ENCODE data around the gene PDK3. TPM values are rescaled to one million over a fixed set of nuclear protein-coding genes. Genes with fewer than 3 reads are reported as not detected.

The PDK3 gene
- polyA plus RNA-seq, 1 donor (not counting 4 experiments of a cell fraction or from before 2014, with no cell fraction given), result 8.0 TPM

DNA sequence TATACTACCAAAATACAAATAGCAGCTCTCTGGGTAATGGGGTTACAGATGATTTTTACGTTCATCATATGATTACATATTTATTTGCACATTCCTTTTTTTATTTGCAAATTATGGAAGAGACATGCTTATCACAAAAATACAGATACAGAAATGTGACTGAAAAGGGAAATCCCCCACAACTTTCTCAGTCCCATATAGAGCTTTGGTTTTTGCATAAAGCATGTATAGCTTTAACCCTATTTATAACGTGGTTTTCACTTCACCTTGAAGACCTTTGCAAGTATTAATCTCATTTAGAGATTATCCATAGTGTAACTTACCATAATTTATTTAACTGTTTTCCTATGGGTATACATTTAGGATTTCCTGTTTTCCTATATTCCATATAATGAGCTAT, 55.4 kb downstream of the PDK3 start:
- no peak for DNase-seq (ENCODE audit: low read depth, low spot score)
- Histone ChIP-seq H3K9ac (ENCODE audit: control insufficient read depth, extremely low read depth, insufficient read depth, low read length) (no peak overlapping the region), H3K4me3 (ENCODE audit: control insufficient read depth in 2 of 3, extremely low read depth in 1 of 3, insufficient read depth in 2 of 3, low read depth in 1 of 3, low read length in 3 of 3) (no peak overlapping the region), H4K20me1 (ENCODE audit: control insufficient read depth, extremely low read depth, insufficient read depth, low read length) (no peaks in the 10 kb centered on the region), H3K4me2 (ENCODE audit: control insufficient read depth, extremely low read depth, insufficient read depth, low read depth, low read length) (no peak overlapping the region), H3K27me3 (ENCODE audit: control insufficient read depth, extremely low read depth, insufficient read depth, low read length) (no peaks in the 10 kb centered on the region), H3K9me1 (ENCODE audit: control insufficient read depth, extremely low read depth, insufficient read depth, low read length) (no peaks in the 10 kb centered on the region), H3K4me1 (ENCODE audit: control insufficient read depth, extremely low read depth, insufficient read depth, low read length) (no peaks in the 10 kb centered on the region), H3K36me3 (ENCODE audit: control insufficient read depth in 2 of 2, extremely low read depth in 1 of 2, insufficient read depth in 2 of 2, low read length in 2 of 2) (no peaks in the 10 kb centered on the region), H3K9me3 (ENCODE audit: control insufficient read depth, low read depth, low read length) (no peaks in the 10 kb centered on the region), H3K79me2 (ENCODE audit: control insufficient read depth, insufficient read depth, low read length) (no peaks in the 10 kb centered on the region), H3K27ac (ENCODE audit: control insufficient read depth, insufficient read depth, low read length) (no peak overlapping the region), H2AFZ (ENCODE audit: control insufficient read depth, low read length) (no peak overlapping the region)
- no peak for FAIRE-seq
- dilution Hi-C loops (cut with MboI; ENCODE audit: extremely low pct_ligation_motif_present, low sequenced_read_pairs), result no loop called here
- TF ChIP-seq EZH2 (IDR thresholded peaks at IDR 0.05; ENCODE audit: low read length), result no peak
- TF ChIP-seq, protein P1, sequence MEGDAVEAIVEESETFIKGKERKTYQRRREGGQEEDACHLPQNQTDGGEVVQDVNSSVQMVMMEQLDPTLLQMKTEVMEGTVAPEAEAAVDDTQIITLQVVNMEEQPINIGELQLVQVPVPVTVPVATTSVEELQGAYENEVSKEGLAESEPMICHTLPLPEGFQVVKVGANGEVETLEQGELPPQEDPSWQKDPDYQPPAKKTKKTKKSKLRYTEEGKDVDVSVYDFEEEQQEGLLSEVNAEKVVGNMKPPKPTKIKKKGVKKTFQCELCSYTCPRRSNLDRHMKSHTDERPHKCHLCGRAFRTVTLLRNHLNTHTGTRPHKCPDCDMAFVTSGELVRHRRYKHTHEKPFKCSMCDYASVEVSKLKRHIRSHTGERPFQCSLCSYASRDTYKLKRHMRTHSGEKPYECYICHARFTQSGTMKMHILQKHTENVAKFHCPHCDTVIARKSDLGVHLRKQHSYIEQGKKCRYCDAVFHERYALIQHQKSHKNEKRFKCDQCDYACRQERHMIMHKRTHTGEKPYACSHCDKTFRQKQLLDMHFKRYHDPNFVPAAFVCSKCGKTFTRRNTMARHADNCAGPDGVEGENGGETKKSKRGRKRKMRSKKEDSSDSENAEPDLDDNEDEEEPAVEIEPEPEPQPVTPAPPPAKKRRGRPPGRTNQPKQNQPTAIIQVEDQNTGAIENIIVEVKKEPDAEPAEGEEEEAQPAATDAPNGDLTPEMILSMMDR (optimal IDR thresholded peaks at IDR 0.05 in 1 of 3, IDR thresholded peaks at IDR 0.05 in 1 of 3, conservative IDR thresholded peaks at IDR 0.05 in 1 of 3; ENCODE audit: extremely low read depth in 1 of 3, insufficient read depth in 2 of 3, low read length in 3 of 3), result no peak

DNA sequence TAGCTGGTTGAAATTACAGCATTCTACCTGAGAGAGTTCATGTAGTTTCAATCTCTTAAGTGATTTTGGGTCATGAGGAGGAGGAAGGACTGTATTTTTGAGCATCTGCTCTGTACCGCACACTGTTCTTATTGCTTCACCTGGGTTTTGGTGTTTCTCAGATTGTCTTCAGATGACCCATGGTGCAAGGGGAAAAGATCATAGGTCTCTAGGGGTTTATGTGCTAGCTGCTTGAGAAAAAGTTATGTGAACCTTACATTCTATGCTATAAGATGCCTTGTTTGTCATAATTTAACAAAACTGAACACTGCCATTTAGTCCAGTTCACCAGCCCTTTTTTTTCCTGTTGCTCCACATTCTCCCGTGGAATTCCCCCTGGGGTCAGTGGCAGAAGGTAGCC, 60.4 kb downstream of the PDK3 start:
- TF ChIP-seq EZH2 (IDR thresholded peaks at IDR 0.05; ENCODE audit: low read length), result no peak
- TF ChIP-seq, protein P1 (optimal IDR thresholded peaks at IDR 0.05 in 1 of 3, IDR thresholded peaks at IDR 0.05 in 1 of 3, conservative IDR thresholded peaks at IDR 0.05 in 1 of 3; ENCODE audit: extremely low read depth in 1 of 3, insufficient read depth in 2 of 3, low read length in 3 of 3), result no peak
- no peak overlapping the region for H3K27ac ChIP-seq (ENCODE audit: control insufficient read depth, insufficient read depth, low read length)
- dilution Hi-C loops (cut with MboI; ENCODE audit: extremely low pct_ligation_motif_present, low sequenced_read_pairs), result no loop called here
- H3K9ac ChIP-seq (ENCODE audit: control insufficient read depth, extremely low read depth, insufficient read depth, low read length), result no peak overlapping the region
- no peaks in the 10 kb centered on the region for H3K9me1 ChIP-seq (ENCODE audit: control insufficient read depth, extremely low read depth, insufficient read depth, low read length)
- H4K20me1 ChIP-seq (ENCODE audit: control insufficient read depth, extremely low read depth, insufficient read depth, low read length), result no peaks in the 10 kb centered on the region
- H3K9me3 ChIP-seq (ENCODE audit: control insufficient read depth, low read depth, low read length), result no peaks in the 10 kb centered on the region
- FAIRE-seq, result no peak
- no peaks in the 10 kb centered on the region for H3K36me3 ChIP-seq (ENCODE audit: control insufficient read depth in 2 of 2, extremely low read depth in 1 of 2, insufficient read depth in 2 of 2, low read length in 2 of 2)
- H3K4me1 ChIP-seq (ENCODE audit: control insufficient read depth, extremely low read depth, insufficient read depth, low read length), result no peaks in the 10 kb centered on the region
- H3K4me3 ChIP-seq (ENCODE audit: control insufficient read depth in 2 of 3, extremely low read depth in 1 of 3, insufficient read depth in 2 of 3, low read depth in 1 of 3, low read length in 3 of 3), result no peak overlapping the region
- no peaks in the 10 kb centered on the region for H3K27me3 ChIP-seq (ENCODE audit: control insufficient read depth, extremely low read depth, insufficient read depth, low read length)
- DNase-seq (ENCODE audit: low read depth, low spot score), result no peak
- H2AFZ ChIP-seq (ENCODE audit: control insufficient read depth, low read length), result no peak overlapping the region
- H3K4me2 ChIP-seq (ENCODE audit: control insufficient read depth, extremely low read depth, insufficient read depth, low read depth, low read length), result no peak overlapping the region
- H3K79me2 ChIP-seq (ENCODE audit: control insufficient read depth, insufficient read depth, low read length), result no peaks in the 10 kb centered on the region
